Neural cell (in vitro differentiated cells): ENCODE data around the gene PRRT3. TPM values are rescaled to one million over a fixed set of nuclear protein-coding genes. Genes with fewer than 3 reads are reported as not detected.

Source experiments
- H2AFZ ChIP-seq: fragments of 200-600, 300-800 bp; sonication (generic), shearing (Covaris generic); 2 replicates; pipeline ENCODE4 v1.6.0; 2014; ENCODE audit warnings: low read depth, mild to moderate bottlenecking, antibody characterized with exemption, low read length, moderate library complexity
- H3F3A ChIP-seq: fragments of 200-600 bp; shearing (Covaris generic); 2 replicates; pipeline ENCODE4 v1.6.1; 2016; ENCODE audit warnings: mild to moderate bottlenecking, moderate library complexity, mixed read lengths, antibody characterized with exemption, low read length; ENCODE audit not compliant: insufficient read depth, poor library complexity, severe bottlenecking
- H3K27ac ChIP-seq: fragments of 200-600, 300-800 bp; sonication (generic), shearing (Covaris generic); 2 replicates; pipeline ENCODE4 v1.5.1; 2014; ENCODE audit warnings: mild to moderate bottlenecking, low read length, moderate library complexity
- H3K27me3 ChIP-seq: fragments of 300-800, 200-600 bp; sonication (generic), shearing (Covaris generic); 2 replicates; pipeline ENCODE4 v1.6.0; 2014; ENCODE audit warnings: mild to moderate bottlenecking, low read depth, low read length, moderate library complexity; ENCODE audit not compliant: insufficient read depth
- H3K36me3 ChIP-seq: fragments of 300-800, 200-600 bp; sonication (generic), shearing (Covaris generic); 2 replicates; pipeline ENCODE4 v1.5.1; 2014; ENCODE audit warnings: mild to moderate bottlenecking, antibody characterized with exemption, low read length, moderate library complexity; ENCODE audit not compliant: insufficient read depth
- H3K4me2 ChIP-seq: fragments of 300-800, 200-600 bp; sonication (generic), shearing (Covaris generic); 2 replicates; pipeline ENCODE4 v1.6.0; 2014; ENCODE audit warnings: mild to moderate bottlenecking, low read length
- H3K4me3 ChIP-seq: fragments of 300-800, 200-600 bp; sonication (generic), shearing (Covaris generic); 2 replicates; pipeline ENCODE4 v1.5.1; 2014; ENCODE audit warnings: mild to moderate bottlenecking, low read length, moderate library complexity
- H3K79me2 ChIP-seq: fragments of 200-600 bp; shearing (Covaris generic); replicated peaks from 2 replicates; pipeline ENCODE4 v1.6.0; 2014; ENCODE audit warnings: mild to moderate bottlenecking, low read length, moderate library complexity; ENCODE audit not compliant: insufficient read depth
- H3K9ac ChIP-seq: fragments of 300-800, 200-600 bp; sonication (generic), shearing (Covaris generic); 2 replicates; pipeline ENCODE4 v1.6.1; 2016; ENCODE audit warnings: mild to moderate bottlenecking, low read length, mixed read lengths
- H3K9me2 ChIP-seq: fragments of 200-600 bp; shearing (Covaris generic); 2 replicates; pipeline ENCODE4 v1.6.1; 2016; ENCODE audit warnings: mild to moderate bottlenecking, low read length, mixed read lengths; ENCODE audit not compliant: insufficient read depth
- H3K9me3 ChIP-seq: fragments of 200-600, 300-800 bp; sonication (generic), shearing (Covaris generic); 2 replicates; pipeline ENCODE4 v1.6.1; 2016; ENCODE audit warnings: mild to moderate bottlenecking, mixed run types, low read length, moderate library complexity, mixed read lengths
- H4K20me1 ChIP-seq: fragments of 200-600 bp; shearing (Covaris generic); 2 replicates; pipeline ENCODE4 v1.6.1; 2016; ENCODE audit warnings: mild to moderate bottlenecking, mixed run types; ENCODE audit not compliant: insufficient read depth
- CTCF ChIP-seq: fragments of 450-650 bp; IDR thresholded peaks from 2 replicates; pipeline ENCODE4 v1.5.1; 2014; ENCODE audit warnings: antibody characterized with exemption, mild to moderate bottlenecking, moderate library complexity; ENCODE audit not compliant: poor library complexity, severe bottlenecking
- EP300 ChIP-seq: fragments of 450-650 bp; conservative IDR thresholded peaks from 2 replicates; pipeline ENCODE4 v1.6.1; 2014; ENCODE audit warnings: antibody characterized with exemption, mild to moderate bottlenecking, moderate library complexity; ENCODE audit not compliant: poor library complexity, severe bottlenecking
- EZH2 ChIP-seq: fragments of 200-600, 300-800 bp; shearing (Covaris generic), sonication (generic); IDR thresholded peaks from 2 replicates; pipeline ENCODE4 v1.6.1; 2014; ENCODE audit warnings: antibody characterized with exemption, low read length, borderline replicate concordance, mild to moderate bottlenecking; ENCODE audit not compliant: insufficient read depth, poor library complexity, severe bottlenecking
- MXI1 ChIP-seq: fragments of 450-650 bp; conservative IDR thresholded peaks from 2 replicates; pipeline ENCODE4 v1.6.1; 2014; ENCODE audit warnings: antibody characterized with exemption, mild to moderate bottlenecking; ENCODE audit not compliant: poor library complexity, severe bottlenecking
- POLR2AphosphoS5 ChIP-seq: IDR thresholded peaks from 2 replicates; pipeline ENCODE4 v1.6.1; 2012
- RAD21 ChIP-seq: fragments of 450-650 bp; conservative IDR thresholded peaks from 2 replicates; pipeline ENCODE4 v1.6.1; 2014; ENCODE audit warnings: antibody characterized with exemption, mild to moderate bottlenecking, moderate library complexity
- REST ChIP-seq: IDR thresholded peaks from 2 replicates; pipeline ENCODE4 v1.6.1; 2012; ENCODE audit warnings: borderline replicate concordance
- SMC3 ChIP-seq: fragments of 450-650 bp; conservative IDR thresholded peaks from 2 replicates; pipeline ENCODE4 v1.6.1; 2014; ENCODE audit warnings: antibody characterized with exemption, mild to moderate bottlenecking, moderate library complexity; ENCODE audit not compliant: poor library complexity
- TAF1 ChIP-seq: IDR thresholded peaks from 2 replicates; pipeline ENCODE4 v1.6.1; 2012; ENCODE audit warnings: low read depth
- polyA plus RNA-seq: library from polyadenylated mRNA; depleted of rRNA; stranded (reverse); fragments of >200 nt; gene quantifications from 2 replicates; pipeline ENCODE4 v1.2.3, GENCODE V29; 2014

Gene PRRT3
- polyA plus RNA-seq, 1 donor from 2014 or later = 2.9 TPM

- Histone ChIP-seq H3K79me2 (no peaks in the 10 kb centered on the region), H3K4me3 (peak within 1 kb of the TSS; percentile 62), H3K9me2 (no peaks in the 10 kb centered on the region), H3K4me2 (no peak within 1 kb of the TSS), H3K9ac (peak within 1 kb of the TSS; percentile 45), H3K27ac (no peak within 1 kb of the TSS), H3K27me3 (peaks cover 16% of the 10 kb centered on the region), H4K20me1 (no peaks in the 10 kb centered on the region), H3K9me3 (no peaks in the 10 kb centered on the region), H2AFZ (no peak within 1 kb of the TSS), H3K36me3 (no peaks in the 10 kb centered on the region), H3F3A (no peaks in the 10 kb centered on the region)
- TF ChIP-seq EP300 (no peak), SMC3 (no peak), TAF1 (no peak), EZH2 (no peak), CTCF (no peak), REST (no peak), MXI1 (no peak)
Observed at GRCh38 chr3:9916734-9917680, 35.2 kb downstream of the PRRT3 start, which contains the start of gene IL17RC. Gene IL17RC (plus strand): TSS chr3:9917098. CDS start chr3:9917316, 218 bp downstream.

GRCh38 chr3:9916346-9916733 is 35.9 kb downstream of the PRRT3 start:
- Histone ChIP-seq H3K9me3 (no peaks in the 10 kb centered on the region), H4K20me1 (no peaks in the 10 kb centered on the region), H3K9ac (no peak overlapping the region), H3F3A (no peaks in the 10 kb centered on the region), H3K27ac (no peak overlapping the region), H3K79me2 (no peaks in the 10 kb centered on the region), H2AFZ (no peak overlapping the region), H3K4me2 (no peak overlapping the region), H3K4me3 (no peak overlapping the region), H3K27me3 (peaks cover 16% of the 10 kb centered on the region), H3K36me3 (no peaks in the 10 kb centered on the region), H3K9me2 (no peaks in the 10 kb centered on the region)
- TF ChIP-seq EZH2 = no peak
- no peak for TF ChIP-seq CTCF
- no peak for TF ChIP-seq SMC3
- no peak for TF ChIP-seq POLR2AphosphoS5
- no peak for TF ChIP-seq MXI1
- no peak for TF ChIP-seq REST
- no peak for TF ChIP-seq EP300
- TF ChIP-seq RAD21 = no peak
- TF ChIP-seq TAF1 = no peak
